HUDEP-2 (cell line): ENCODE data around the gene TAOK3.
"Not testable (repeated sequence)": the region's sequence is repeated elsewhere in the genome, so short reads cannot be mapped to it uniquely, and the experiment has no call there.

ENCODE experiments used
- DNase-seq, 76 experiments: peaks; one replicate each; lab custom pipeline; 2025; ENCODE audit not compliant: unreplicated experiment in 76 of 76; lab: John Stamatoyannopoulos, UW

The TAOK3 gene

GRCh38 chr12:118372541-118373495, at the start of gene TAOK3:
Gene TAOK3, minus strand, starts transcription at chr12:118372907. Its CDS starts 117,340 bp downstream, at chr12:118255567.
- peak in 75 of 76 experiments; percentile 74 to 99 (median 96) for DNase-seq

GRCh38 chr12:118420673-118421072, 48.0 kb upstream of the TAOK3 start:
- DNase-seq: no peak

- no peak for DNase-seq
Observed at GRCh38 chr12:118418385-118419057, 45.8 kb upstream of the TAOK3 start.

GRCh38 chr12:118417942-118418341, 45.2 kb upstream of the TAOK3 start:
- DNase-seq: no peak

GRCh38 chr12:118409834-118410233, 37.1 kb upstream of the TAOK3 start:
- DNase-seq: peak in 63 of 76 experiments; percentile 2 to 80 (median 27)

- not testable (repeated sequence) for DNase-seq
Observed at GRCh38 chr12:118408241-118408640, 35.5 kb upstream of the TAOK3 start.

DNA sequence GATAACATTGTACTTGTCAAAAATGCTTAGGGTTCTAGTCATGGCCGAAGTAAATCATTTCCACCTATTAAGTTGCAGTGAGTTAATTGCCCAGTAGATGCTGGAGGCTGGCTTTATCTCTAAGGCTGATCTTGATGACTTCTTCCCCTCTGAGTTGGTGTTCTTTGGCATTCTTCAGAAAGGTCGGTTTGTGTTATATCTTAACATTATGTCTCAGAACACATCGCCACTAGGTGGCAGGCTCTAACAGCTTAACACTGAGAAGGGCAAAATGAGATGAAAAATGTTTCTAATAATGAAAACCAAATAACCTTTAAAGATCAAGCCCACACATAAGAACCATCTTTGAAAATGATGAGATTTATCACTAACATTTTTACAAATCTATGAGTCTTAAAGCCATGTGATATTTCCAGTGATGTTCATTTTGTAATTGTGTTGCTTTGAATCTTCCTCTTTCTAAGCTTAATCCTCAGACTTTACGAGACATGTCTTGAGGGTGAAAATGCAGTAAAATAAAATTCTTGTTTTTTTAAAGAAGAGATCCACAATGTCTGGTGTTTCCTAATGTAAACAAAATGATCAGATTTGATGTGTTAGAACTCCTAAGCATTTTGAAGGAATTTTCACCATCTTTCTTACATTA, 32.3 kb upstream of the TAOK3 start:
- peak in 55 of 76 experiments; percentile 1 to 59 (median 28) for DNase-seq

GRCh38 chr12:118402251-118402650, 29.5 kb upstream of the TAOK3 start:
- DNase-seq: no peak

GRCh38 chr12:118398940-118399339, 26.2 kb upstream of the TAOK3 start:
- DNase-seq: no peak

GRCh38 chr12:118398524-118398923, 25.8 kb upstream of the TAOK3 start:
- no peak for DNase-seq

DNA sequence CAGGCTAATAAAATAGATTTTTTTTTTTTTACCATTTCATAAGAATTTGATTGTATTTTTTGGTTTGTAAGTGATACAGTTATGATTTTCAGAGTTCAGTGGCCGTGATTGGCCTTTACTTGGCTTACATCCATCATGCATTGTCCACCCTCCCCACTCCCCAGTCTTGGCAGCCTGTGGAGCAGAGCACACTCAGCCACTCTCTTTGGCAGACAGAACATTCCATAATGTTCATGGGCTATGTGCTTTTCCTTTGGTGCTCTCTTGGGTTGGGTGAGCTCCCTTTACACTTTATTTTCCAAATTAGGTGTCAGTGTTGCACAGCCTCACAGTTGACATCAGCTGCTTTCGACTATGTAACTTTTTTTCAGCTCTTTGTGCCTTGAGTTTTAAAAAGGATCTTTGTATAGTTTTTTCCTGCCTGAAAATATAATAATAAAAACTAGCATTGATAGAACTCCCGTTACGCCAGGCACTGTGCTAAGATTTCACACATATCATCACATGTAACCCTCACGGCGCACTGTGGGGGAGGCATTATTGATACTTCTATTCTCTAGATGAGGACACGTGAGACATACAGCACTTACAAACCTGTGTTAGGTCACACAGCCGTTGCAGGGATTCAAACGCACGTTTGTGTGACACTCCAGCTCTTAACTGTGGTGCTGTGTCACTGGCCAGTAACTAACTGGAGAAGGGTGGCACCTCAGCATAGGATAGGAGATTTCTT, 25.2 kb upstream of the TAOK3 start:
- no peak for DNase-seq

GRCh38 chr12:118391836-118392235, 19.1 kb upstream of the TAOK3 start:
- DNase-seq: no peak

DNA sequence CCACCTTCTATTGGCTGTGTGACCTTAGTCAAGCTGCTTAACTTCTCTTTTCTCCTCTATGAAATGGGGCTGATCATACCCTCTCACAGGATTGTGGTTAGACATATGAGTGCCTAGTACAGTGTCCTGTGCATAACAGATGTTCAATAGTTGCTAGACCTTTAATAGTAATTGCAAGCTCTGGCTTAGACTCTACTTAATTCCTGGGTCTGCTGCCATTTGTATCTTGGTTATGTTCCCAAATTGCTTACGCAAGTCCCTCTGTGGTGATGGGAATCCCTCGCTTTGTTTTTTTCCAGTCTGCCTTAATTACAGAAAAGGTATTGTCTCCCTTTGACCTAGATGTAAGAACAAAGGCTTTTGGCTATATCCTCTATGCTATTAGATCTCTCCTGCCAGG, 18.7 kb upstream of the TAOK3 start:
- DNase-seq: no peak

DNA sequence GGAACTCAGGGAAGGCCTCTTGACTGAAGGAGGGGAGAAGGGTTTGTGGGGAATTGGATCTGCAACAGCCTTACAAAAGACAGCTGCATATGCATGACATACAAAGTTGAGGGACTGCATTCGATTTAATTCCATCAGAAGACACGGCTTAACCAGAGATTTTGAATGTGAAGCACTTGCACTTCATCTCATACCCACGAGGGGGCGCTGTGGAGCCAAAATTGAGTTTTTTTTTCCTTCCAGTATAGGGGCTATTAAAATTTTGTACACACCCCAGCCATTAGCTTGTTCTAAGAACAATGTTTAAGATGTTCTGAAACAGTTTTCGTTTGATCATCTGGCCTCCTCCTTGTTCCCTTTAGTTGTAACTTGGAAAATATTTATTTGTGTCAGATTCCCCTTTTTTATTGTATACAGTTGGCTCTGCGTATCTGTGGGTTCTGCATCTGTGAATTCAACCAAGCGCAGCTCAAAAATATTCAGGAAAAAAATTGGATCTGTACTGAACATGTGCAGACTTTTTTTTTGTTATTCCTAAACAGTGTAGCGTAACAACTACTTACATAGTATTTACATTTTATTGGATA, 5.3 kb upstream of the TAOK3 start:
- DNase-seq: peak in 62 of 76 experiments; percentile 4 to 73 (median 42)

GRCh38 chr12:118377021-118377883, 4.5 kb upstream of the TAOK3 start:
- DNase-seq: peak in 2 of 76 experiments; percentile 8 to 11

- peak in 73 of 76 experiments; percentile 15 to 91 (median 74) for DNase-seq
Observed at GRCh38 chr12:118376089-118377020, 3.6 kb upstream of the TAOK3 start, which contains the start of gene SUDS3. Gene SUDS3, plus strand, starts transcription at chr12:118376555. Its CDS starts 137 bp downstream, at chr12:118376692.

DNA sequence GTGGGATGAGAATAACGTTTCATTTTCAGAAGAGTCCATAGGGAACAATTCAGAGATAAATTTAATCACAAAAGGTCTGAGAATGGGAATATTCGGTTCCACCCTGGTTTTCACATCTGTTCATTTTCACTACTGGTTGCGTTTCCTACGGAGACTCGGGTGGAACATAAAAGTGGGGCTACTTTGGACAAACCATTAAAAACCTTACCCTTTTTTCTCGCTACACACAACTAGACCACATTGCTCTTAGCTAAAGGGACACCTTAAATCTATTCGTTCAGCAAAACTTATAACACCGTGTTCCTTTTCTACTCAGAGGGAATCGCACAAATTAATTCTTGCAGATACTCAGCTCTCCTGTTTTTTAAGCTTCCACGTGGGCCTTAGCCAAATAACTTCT, 2.6 kb upstream of the TAOK3 start:
- DNase-seq: no peak

GRCh38 chr12:118374909-118375308, 2.2 kb upstream of the TAOK3 start:
- no peak for DNase-seq
